Neural crest cell (in vitro differentiated cells): Measurements from ENCODE around the gene TOM1L2. TPM values are rescaled to one million over a fixed set of nuclear protein-coding genes. Genes with fewer than 3 reads are reported as not detected.
A peak's percentile ranks its signal among the peaks of the same experiment; 100 is the strongest.

Source experiments
- DNase-seq: peaks from one replicate; pipeline ENCODE4 v3.0.0; 2021; ENCODE audit warnings: low read depth, mixed read lengths, low spot score
- H3K27ac Mint-ChIP-seq: one replicate; pipeline ENCODE4 v1.8.0; 2021; ENCODE audit warnings: mild to moderate bottlenecking, mixed read lengths; ENCODE audit not compliant: unreplicated experiment
- H3K27me3 Mint-ChIP-seq: 2 replicates; pipeline ENCODE4 v1.8.0; 2021; ENCODE audit warnings: low read depth, mild to moderate bottlenecking, mixed read lengths
- H3K36me3 Mint-ChIP-seq: 2 replicates; pipeline ENCODE4 v1.8.0; 2021; ENCODE audit warnings: low read depth, mild to moderate bottlenecking, mixed read lengths
- H3K4me1 Mint-ChIP-seq: 2 replicates; pipeline ENCODE4 v1.8.0; 2021; ENCODE audit warnings: mixed read lengths
- H3K4me3 Mint-ChIP-seq: one replicate; pipeline ENCODE4 v1.8.0; 2021; ENCODE audit warnings: mild to moderate bottlenecking, mixed read lengths
- H3K9me3 Mint-ChIP-seq: 2 replicates; pipeline ENCODE4 v1.8.0; 2021; ENCODE audit warnings: mixed read lengths
- total RNA-seq: library from RNA; stranded (reverse); gene quantifications from 2 replicates; pipeline ENCODE4 v1.2.1, GENCODE V29; 2021
- TF ChIP-seq, protein P1 (sequence below): fragments of 200-600 bp; sonication (generic); conservative IDR thresholded peaks from 2 replicates; pipeline ENCODE4 v1.5.0; 2021; ENCODE audit warnings: antibody characterized with exemption, mild to moderate bottlenecking

The TOM1L2 gene
- total RNA-seq, 1 donor from 2014 or later = 15.9 TPM

DNA sequence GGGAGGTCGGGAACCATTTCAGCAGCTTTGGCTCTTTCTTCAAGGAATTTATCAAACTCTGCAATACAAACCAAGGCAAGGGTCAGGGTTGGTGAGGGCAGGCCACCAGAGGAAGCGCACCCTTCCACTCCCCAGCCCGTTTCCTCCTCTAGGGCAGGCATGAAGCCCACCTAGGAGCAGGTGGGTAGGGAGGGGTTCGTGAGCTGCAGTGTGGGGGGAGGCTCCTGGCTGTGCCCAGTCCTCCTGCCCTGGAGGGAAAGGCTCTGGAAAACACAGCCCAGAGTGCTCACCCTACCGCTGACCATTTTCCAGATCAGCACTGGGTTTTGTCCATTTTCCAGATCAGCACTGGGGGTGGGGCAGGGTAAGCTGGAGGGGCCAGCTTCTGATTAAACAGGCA lies 124.5 kb downstream of the TOM1L2 start:
- H3K4me1 Mint-ChIP-seq = peaks cover 32% of the 10 kb centered on the region
- H3K4me3 Mint-ChIP-seq = no peak overlapping the region
- H3K9me3 Mint-ChIP-seq = no peaks in the 10 kb centered on the region
- H3K27me3 Mint-ChIP-seq = no peaks in the 10 kb centered on the region
- TF ChIP-seq, protein P1, sequence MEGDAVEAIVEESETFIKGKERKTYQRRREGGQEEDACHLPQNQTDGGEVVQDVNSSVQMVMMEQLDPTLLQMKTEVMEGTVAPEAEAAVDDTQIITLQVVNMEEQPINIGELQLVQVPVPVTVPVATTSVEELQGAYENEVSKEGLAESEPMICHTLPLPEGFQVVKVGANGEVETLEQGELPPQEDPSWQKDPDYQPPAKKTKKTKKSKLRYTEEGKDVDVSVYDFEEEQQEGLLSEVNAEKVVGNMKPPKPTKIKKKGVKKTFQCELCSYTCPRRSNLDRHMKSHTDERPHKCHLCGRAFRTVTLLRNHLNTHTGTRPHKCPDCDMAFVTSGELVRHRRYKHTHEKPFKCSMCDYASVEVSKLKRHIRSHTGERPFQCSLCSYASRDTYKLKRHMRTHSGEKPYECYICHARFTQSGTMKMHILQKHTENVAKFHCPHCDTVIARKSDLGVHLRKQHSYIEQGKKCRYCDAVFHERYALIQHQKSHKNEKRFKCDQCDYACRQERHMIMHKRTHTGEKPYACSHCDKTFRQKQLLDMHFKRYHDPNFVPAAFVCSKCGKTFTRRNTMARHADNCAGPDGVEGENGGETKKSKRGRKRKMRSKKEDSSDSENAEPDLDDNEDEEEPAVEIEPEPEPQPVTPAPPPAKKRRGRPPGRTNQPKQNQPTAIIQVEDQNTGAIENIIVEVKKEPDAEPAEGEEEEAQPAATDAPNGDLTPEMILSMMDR = no peak
- no peak for DNase-seq
- H3K27ac Mint-ChIP-seq = no peak overlapping the region
- no peaks in the 10 kb centered on the region for H3K36me3 Mint-ChIP-seq

- TF ChIP-seq, protein P1 = no peak
- Mint-ChIP-seq H3K9me3 (no peaks in the 10 kb centered on the region), H3K4me3 (no peak overlapping the region), H3K27me3 (no peaks in the 10 kb centered on the region), H3K27ac (no peak overlapping the region), H3K4me1 (peaks cover 29% of the 10 kb centered on the region), H3K36me3 (no peaks in the 10 kb centered on the region)
- DNase-seq = no peak
Measured at GRCh38 chr17:17847118-17847689, 125.0 kb downstream of the TOM1L2 start.

DNA sequence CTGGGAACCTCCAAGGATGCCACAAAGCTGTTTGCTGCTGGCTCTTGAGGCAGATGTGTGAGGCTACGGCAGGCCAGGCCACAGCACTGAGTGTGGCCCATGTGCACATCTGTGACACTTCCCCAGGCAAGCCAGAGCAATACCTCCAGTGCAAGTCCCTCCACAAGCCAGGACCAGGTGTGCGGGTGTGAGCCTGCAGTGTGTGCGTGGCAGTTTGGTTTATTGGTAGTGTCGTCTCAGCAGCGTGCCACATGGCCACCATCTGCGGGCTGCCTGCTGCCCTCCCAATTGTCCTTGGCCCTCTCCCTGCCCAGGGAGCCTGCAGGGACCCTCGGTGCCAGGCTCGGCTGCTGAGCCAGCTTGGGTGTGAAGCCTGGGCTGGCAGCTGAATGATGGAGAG lies 125.6 kb downstream of the TOM1L2 start:
- Mint-ChIP-seq H3K9me3 (no peaks in the 10 kb centered on the region), H3K27ac (no peak overlapping the region), H3K27me3 (no peaks in the 10 kb centered on the region), H3K36me3 (no peaks in the 10 kb centered on the region), H3K4me3 (no peak overlapping the region), H3K4me1 (peaks cover 24% of the 10 kb centered on the region)
- TF ChIP-seq, protein P1 = no peak
- DNase-seq = no peak

DNA sequence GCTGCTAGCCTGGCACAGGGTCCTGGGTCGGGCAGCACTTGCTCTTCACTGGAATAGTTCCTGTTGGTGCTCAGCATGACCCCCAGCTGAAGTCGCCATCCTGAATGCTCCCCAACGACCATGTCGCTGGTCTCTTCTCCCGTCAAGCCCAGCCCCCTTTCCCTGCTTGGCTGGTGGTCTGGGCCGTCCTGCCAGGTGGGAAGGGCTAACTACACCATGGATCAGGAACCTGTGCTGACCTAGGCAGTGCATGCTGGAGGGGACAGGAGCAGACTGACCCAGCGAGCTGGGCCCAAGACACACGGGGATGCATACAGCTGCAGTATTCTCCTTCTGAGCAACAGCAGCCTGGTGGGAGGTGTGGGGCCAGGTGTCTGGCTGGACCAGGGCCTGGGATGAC lies 126.2 kb downstream of the TOM1L2 start:
- TF ChIP-seq, protein P1 = no peak
- no peak for DNase-seq
- Mint-ChIP-seq H3K36me3 (no peaks in the 10 kb centered on the region), H3K27ac (peak overlapping the region; percentile 92), H3K9me3 (no peaks in the 10 kb centered on the region), H3K4me1 (peaks cover 21% of the 10 kb centered on the region), H3K4me3 (no peak overlapping the region), H3K27me3 (no peaks in the 10 kb centered on the region)

- TF ChIP-seq, protein P1 = no peak
- no peak overlapping the region for H3K4me3 Mint-ChIP-seq
- H3K4me1 Mint-ChIP-seq = peaks cover 16% of the 10 kb centered on the region
- H3K27ac Mint-ChIP-seq = no peak overlapping the region
- DNase-seq = no peak
- H3K27me3 Mint-ChIP-seq = no peaks in the 10 kb centered on the region
- no peaks in the 10 kb centered on the region for H3K9me3 Mint-ChIP-seq
- H3K36me3 Mint-ChIP-seq = no peaks in the 10 kb centered on the region
Measured at GRCh38 chr17:17845046-17845775, 127.0 kb downstream of the TOM1L2 start.
